SKM-1 (cell line): ENCODE results near the gene RERG.
"Not testable (repeated sequence)": the region's sequence is repeated elsewhere in the genome, so short reads cannot be mapped to it uniquely, and the experiment has no call there.

Experiments used
- DNase-seq: peaks from one replicate; lab custom pipeline; 2025; ENCODE audit not compliant: unreplicated experiment; lab: John Stamatoyannopoulos, UW

The RERG gene

GRCh38 chr12:15220915-15221885 is at the start of gene RERG:
RERG (minus strand) TSS chr12:15221417; CDS start chr12:15217489, 3,928 bp downstream.
- DNase-seq, result no peak

GRCh38 chr12:15270591-15270990 is 49.4 kb upstream of the RERG start:
- no peak for DNase-seq

- no peak for DNase-seq
Observed at GRCh38 chr12:15268927-15269552, 47.8 kb upstream of the RERG start.

GRCh38 chr12:15268309-15268708 is 47.1 kb upstream of the RERG start:
- DNase-seq, result no peak

- DNase-seq, result no peak
Observed at GRCh38 chr12:15265875-15266274, 44.7 kb upstream of the RERG start.

- no peak for DNase-seq
Observed at GRCh38 chr12:15256761-15257160, 35.5 kb upstream of the RERG start.

GRCh38 chr12:15253990-15254389 is 32.8 kb upstream of the RERG start:
- DNase-seq, result no peak

GRCh38 chr12:15244926-15245325 is 23.7 kb upstream of the RERG start:
- no peak for DNase-seq

- DNase-seq, result no peak
Observed at GRCh38 chr12:15244341-15244740, 23.1 kb upstream of the RERG start.

- DNase-seq, result no peak
Observed at GRCh38 chr12:15243102-15243501, 21.9 kb upstream of the RERG start.

- DNase-seq, result no peak
Observed at GRCh38 chr12:15240898-15241297, 19.7 kb upstream of the RERG start.

- DNase-seq, result no peak
Observed at GRCh38 chr12:15234508-15234907, 13.3 kb upstream of the RERG start.

GRCh38 chr12:15234011-15234410 is 12.8 kb upstream of the RERG start:
- no peak for DNase-seq

GRCh38 chr12:15232959-15233358 is 11.7 kb upstream of the RERG start:
- DNase-seq, result no peak

- no peak for DNase-seq
Observed at GRCh38 chr12:15231493-15231892, 10.3 kb upstream of the RERG start.

GRCh38 chr12:15230751-15231150 is 9.5 kb upstream of the RERG start:
- DNase-seq, result no peak

GRCh38 chr12:15230137-15230536 is 8.9 kb upstream of the RERG start:
- no peak for DNase-seq

GRCh38 chr12:15227004-15227679 is 5.9 kb upstream of the RERG start:
- DNase-seq, result no peak

- not testable (repeated sequence) for DNase-seq
Observed at GRCh38 chr12:15225863-15226218, 4.6 kb upstream of the RERG start.

- no peak for DNase-seq
Observed at GRCh38 chr12:15225136-15225862, 4.1 kb upstream of the RERG start.

GRCh38 chr12:15222219-15222618 is 1.0 kb upstream of the RERG start:
- no peak for DNase-seq
